Astrocyte (in vitro differentiated cells and primary cell): ENCODE results near the gene OSGIN1.

ENCODE experiments used
- EZH2 ChIP-seq: IDR thresholded peaks from 2 replicates; pipeline ENCODE4 v1.6.1; 2012; ENCODE audit warnings: mild to moderate bottlenecking, low read length, inconsistent platforms; ENCODE audit not compliant: insufficient read depth
- TF ChIP-seq, protein P1 (sequence below): IDR thresholded peaks from 2 replicates; pipeline ENCODE4 v1.5.1; 2011; ENCODE audit warnings: low read depth, mild to moderate bottlenecking, inconsistent platforms, low read length, moderate library complexity; ENCODE audit not compliant: insufficient read depth

DNA sequence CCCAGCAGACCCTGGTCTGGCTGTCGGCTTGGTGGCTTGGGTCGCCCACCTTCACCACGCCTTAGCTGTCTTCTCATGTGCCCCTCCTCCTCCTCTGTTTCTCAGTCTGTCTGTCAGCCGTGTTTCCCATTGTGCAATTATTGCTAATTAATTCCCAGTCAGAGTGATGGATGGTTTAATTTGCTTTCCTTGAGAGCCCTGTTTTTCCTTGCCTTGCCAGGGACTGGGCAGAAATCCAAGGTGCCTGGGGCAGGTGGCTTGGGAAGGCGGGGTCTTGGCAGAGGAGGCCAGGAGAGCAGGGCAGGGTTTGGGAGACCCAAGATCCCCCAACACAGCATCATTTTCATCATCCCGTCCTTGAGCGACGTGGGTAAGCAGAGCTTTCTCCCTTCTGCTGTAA, 36.3 kb downstream of the OSGIN1 start:
- TF ChIP-seq, protein P1, sequence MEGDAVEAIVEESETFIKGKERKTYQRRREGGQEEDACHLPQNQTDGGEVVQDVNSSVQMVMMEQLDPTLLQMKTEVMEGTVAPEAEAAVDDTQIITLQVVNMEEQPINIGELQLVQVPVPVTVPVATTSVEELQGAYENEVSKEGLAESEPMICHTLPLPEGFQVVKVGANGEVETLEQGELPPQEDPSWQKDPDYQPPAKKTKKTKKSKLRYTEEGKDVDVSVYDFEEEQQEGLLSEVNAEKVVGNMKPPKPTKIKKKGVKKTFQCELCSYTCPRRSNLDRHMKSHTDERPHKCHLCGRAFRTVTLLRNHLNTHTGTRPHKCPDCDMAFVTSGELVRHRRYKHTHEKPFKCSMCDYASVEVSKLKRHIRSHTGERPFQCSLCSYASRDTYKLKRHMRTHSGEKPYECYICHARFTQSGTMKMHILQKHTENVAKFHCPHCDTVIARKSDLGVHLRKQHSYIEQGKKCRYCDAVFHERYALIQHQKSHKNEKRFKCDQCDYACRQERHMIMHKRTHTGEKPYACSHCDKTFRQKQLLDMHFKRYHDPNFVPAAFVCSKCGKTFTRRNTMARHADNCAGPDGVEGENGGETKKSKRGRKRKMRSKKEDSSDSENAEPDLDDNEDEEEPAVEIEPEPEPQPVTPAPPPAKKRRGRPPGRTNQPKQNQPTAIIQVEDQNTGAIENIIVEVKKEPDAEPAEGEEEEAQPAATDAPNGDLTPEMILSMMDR = no peak
- no peak for TF ChIP-seq EZH2
